Erythroblast (primary cell): ENCODE data around the gene EFCAB9.

ENCODE experiments used
- GATA1 ChIP-seq: IDR thresholded peaks from 2 replicates; pipeline ENCODE4 v1.6.1; 2011; ENCODE audit warnings: low read depth, mild to moderate bottlenecking, control low read depth, low read length, moderate library complexity
- POLR2A ChIP-seq: IDR thresholded peaks from 2 replicates; pipeline ENCODE4 v1.6.1; 2011; ENCODE audit warnings: mild to moderate bottlenecking, low read length

- TF ChIP-seq POLR2A: no peak
- no peak for TF ChIP-seq GATA1
Observed at GRCh38 chr5:172211676-172212075, 17.7 kb downstream of the EFCAB9 start.
